Suprapubic skin (tissue), 4 donors: ENCODE data around the gene TMEM174.

Source experiments
- POLR2A ChIP-seq, 2 donors: fragments of 450-650 bp; IDR thresholded peaks; one replicate each; pipeline ENCODE4 v1.6.1; 2017; ENCODE audit warnings: antibody characterized with exemption in 2 of 2, mild to moderate bottlenecking in 2 of 2, moderate library complexity in 2 of 2
- POLR2AphosphoS5 ChIP-seq, 3 donors: sonication (generic); formaldehyde crosslinking; IDR thresholded peaks; one replicate each; pipeline ENCODE4 v1.6.1; 2017; ENCODE audit warnings: antibody characterized with exemption in 3 of 3
- TF ChIP-seq, protein P1 (sequence below), 2 donors: fragments of 200-600 bp in 1 of 2; fragments of 450-650 bp in 1 of 2; sonication (generic) in 1 of 2; IDR thresholded peaks; one replicate each; pipeline ENCODE4 v1.5.1; 2016 to 2019; ENCODE audit warnings: antibody characterized with exemption in 2 of 2, mild to moderate bottlenecking in 1 of 2, moderate library complexity in 1 of 2

DNA sequence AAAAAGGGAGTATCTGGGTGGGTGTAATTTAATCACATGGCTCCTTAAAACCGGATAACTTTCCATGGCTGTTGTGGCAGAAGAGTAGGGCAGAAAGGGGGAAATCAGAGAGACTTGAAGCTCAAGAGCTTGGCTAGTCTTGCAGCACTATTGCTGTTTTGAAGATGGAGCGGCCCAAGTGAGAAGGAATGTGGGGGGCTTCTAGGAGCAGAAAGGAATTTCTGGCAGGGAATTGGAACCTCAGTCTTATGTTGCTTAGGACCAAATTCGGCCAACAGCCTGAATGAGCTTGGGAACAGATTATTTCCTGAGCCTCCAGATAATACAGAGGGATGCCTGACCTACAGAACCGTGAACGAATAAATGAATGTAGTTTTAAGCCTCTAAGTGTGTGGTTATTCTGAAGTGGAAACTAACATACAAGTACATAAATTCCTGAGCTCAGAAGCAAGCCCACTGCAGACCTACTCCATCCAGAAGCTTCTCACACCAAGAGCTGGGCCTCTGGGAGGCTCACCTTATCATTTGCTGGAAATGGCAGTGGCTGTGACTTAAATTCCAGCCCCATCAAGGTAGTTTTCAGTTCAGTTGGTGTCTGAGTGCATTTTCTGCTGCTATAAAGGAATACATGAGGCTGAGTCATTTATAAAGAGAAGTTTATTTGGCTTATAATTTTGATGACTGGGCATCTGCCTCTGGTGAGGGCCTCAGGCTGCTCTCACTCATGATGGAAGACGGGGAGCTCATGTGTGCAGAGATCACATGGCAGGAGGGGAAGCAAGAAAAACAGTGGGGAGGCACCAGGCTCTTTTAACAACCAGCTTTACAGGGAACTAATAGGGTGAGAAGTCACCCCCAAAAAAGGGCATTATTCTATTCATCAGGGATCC lies 15.3 kb upstream of the TMEM174 start:
- TF ChIP-seq, protein P1, sequence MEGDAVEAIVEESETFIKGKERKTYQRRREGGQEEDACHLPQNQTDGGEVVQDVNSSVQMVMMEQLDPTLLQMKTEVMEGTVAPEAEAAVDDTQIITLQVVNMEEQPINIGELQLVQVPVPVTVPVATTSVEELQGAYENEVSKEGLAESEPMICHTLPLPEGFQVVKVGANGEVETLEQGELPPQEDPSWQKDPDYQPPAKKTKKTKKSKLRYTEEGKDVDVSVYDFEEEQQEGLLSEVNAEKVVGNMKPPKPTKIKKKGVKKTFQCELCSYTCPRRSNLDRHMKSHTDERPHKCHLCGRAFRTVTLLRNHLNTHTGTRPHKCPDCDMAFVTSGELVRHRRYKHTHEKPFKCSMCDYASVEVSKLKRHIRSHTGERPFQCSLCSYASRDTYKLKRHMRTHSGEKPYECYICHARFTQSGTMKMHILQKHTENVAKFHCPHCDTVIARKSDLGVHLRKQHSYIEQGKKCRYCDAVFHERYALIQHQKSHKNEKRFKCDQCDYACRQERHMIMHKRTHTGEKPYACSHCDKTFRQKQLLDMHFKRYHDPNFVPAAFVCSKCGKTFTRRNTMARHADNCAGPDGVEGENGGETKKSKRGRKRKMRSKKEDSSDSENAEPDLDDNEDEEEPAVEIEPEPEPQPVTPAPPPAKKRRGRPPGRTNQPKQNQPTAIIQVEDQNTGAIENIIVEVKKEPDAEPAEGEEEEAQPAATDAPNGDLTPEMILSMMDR (IDR thresholded peaks at IDR 0.05) = no peak
- no peak for TF ChIP-seq POLR2AphosphoS5 (IDR thresholded peaks at IDR 0.05)
- no peak for TF ChIP-seq POLR2A (IDR thresholded peaks at IDR 0.05)
